WTC11 (cell line): Measurements from ENCODE around the gene FABP7. TPM values are rescaled to one million over a fixed set of nuclear protein-coding genes. Genes with fewer than 3 reads are reported as not detected.
A peak's percentile ranks its signal among the peaks of the same experiment; 100 is the strongest.
"Not testable (repeated sequence)": the region's sequence is repeated elsewhere in the genome, so short reads cannot be mapped to it uniquely, and the experiment has no call there.

ENCODE experiments used
- ATAC-seq: fragments of 200-7000 bp; cut with Tn5 transposase; 2 replicates; pipeline ENCODE4 v1.10.0; 2021; ENCODE audit warnings: mild to moderate bottlenecking, moderate library complexity
- CTCF ChIA-PET: fragments of 300-600 bp; sonication (Branson Sonifier 250); formaldehyde crosslinking; loops from one replicate; lab custom pipeline; 2021; ENCODE audit warnings: antibody characterized with exemption; lab: Charles Lee
- POLR2A ChIA-PET: fragments of 350-600 bp; sonication (Branson Sonifier 250); formaldehyde crosslinking; loops from one replicate; lab custom pipeline; 2021; ENCODE audit warnings: antibody characterized with exemption; lab: Charles Lee
- DNase-seq: peaks from one replicate; pipeline ENCODE4 v3.0.0; 2021; ENCODE audit warnings: low spot score
- H3K27ac Mint-ChIP-seq: 2 replicates; pipeline ENCODE4 v1.8.0; 2021; ENCODE audit warnings: mixed read lengths
- H3K27me3 Mint-ChIP-seq: 2 replicates; pipeline ENCODE4 v1.8.0; 2021; ENCODE audit warnings: low read depth, mild to moderate bottlenecking, moderate library complexity, mixed read lengths
- H3K36me3 Mint-ChIP-seq: 2 replicates; pipeline ENCODE4 v1.8.0; 2021; ENCODE audit warnings: mixed read lengths
- H3K4me1 Mint-ChIP-seq: 2 replicates; pipeline ENCODE4 v1.8.0; 2022; ENCODE audit warnings: mixed read lengths
- H3K4me3 Mint-ChIP-seq: 2 replicates; pipeline ENCODE4 v1.8.0; 2021; ENCODE audit warnings: mild to moderate bottlenecking, moderate library complexity, mixed read lengths
- H3K9me3 Mint-ChIP-seq: 2 replicates; pipeline ENCODE4 v1.8.0; 2021; ENCODE audit warnings: mixed read lengths
- CREM ChIP-seq: sonication (generic); formaldehyde crosslinking; IDR thresholded peaks from 2 replicates; pipeline ENCODE4 v1.8.1; 2022; ENCODE audit warnings: mild to moderate bottlenecking, missing genetic modification reagents, moderate library complexity
- ELF4 ChIP-seq: sonication (generic); formaldehyde crosslinking; IDR thresholded peaks from 2 replicates; pipeline ENCODE4 v1.8.1; 2022; ENCODE audit warnings: low read depth, mild to moderate bottlenecking, moderate library complexity, missing genetic modification reagents
- ERG ChIP-seq: fragments of 250-450 bp; sonication (Bioruptor Pico); IDR thresholded peaks from 2 replicates; pipeline ENCODE4 v1.8.0; 2021; ENCODE audit warnings: mild to moderate bottlenecking
- FOXP4 ChIP-seq: sonication (generic); formaldehyde crosslinking; IDR thresholded peaks from 2 replicates; pipeline ENCODE4 v1.8.0; 2022; ENCODE audit warnings: mild to moderate bottlenecking, missing genetic modification reagents
- GABPB1 ChIP-seq: sonication (generic); formaldehyde crosslinking; IDR thresholded peaks from 2 replicates; pipeline ENCODE4 v1.8.1; 2023; ENCODE audit warnings: mild to moderate bottlenecking, missing genetic modification reagents
- GRHL2 ChIP-seq: fragments of 250-450 bp; sonication (Bioruptor Pico); IDR thresholded peaks from 2 replicates; pipeline ENCODE4 v1.8.0; 2022; ENCODE audit warnings: mild to moderate bottlenecking, moderate library complexity; ENCODE audit not compliant: insufficient replicate concordance, severe bottlenecking
- GTF2I ChIP-seq: fragments of 250-450 bp; sonication (Bioruptor Pico); conservative IDR thresholded peaks from 2 replicates; pipeline ENCODE4 v1.4.0; 2021; ENCODE audit warnings: mild to moderate bottlenecking
- HMGA2 ChIP-seq: fragments of 250-450 bp; sonication (Bioruptor Pico); IDR thresholded peaks from 2 replicates; pipeline ENCODE4 v1.4.0; 2021; ENCODE audit warnings: mild to moderate bottlenecking, moderate library complexity
- HMGXB4 ChIP-seq: sonication (generic); formaldehyde crosslinking; IDR thresholded peaks from 2 replicates; pipeline ENCODE4 v1.8.1; 2023; ENCODE audit warnings: mild to moderate bottlenecking, moderate library complexity, missing genetic modification reagents
- JAZF1 ChIP-seq: fragments of 250-450 bp; sonication (Bioruptor Pico); IDR thresholded peaks from 2 replicates; pipeline ENCODE4 v1.9.0; 2021; ENCODE audit warnings: moderate library complexity, mild to moderate bottlenecking, inconsistent platforms
- OVOL2 ChIP-seq: fragments of 250-450 bp; sonication (Bioruptor Pico); IDR thresholded peaks from 2 replicates; pipeline ENCODE4 v1.9.0; 2021; ENCODE audit warnings: mild to moderate bottlenecking, borderline replicate concordance
- RORB ChIP-seq: fragments of 250-450 bp; sonication (Bioruptor Pico); IDR thresholded peaks from 2 replicates; pipeline ENCODE4 v1.9.0; 2021; ENCODE audit warnings: mild to moderate bottlenecking
- SMAD3 ChIP-seq: sonication (generic); formaldehyde crosslinking; IDR thresholded peaks from 2 replicates; pipeline ENCODE4 v1.8.0; 2022; ENCODE audit warnings: missing genetic modification reagents, mild to moderate bottlenecking, borderline replicate concordance
- TCF7 ChIP-seq: sonication (generic); formaldehyde crosslinking; IDR thresholded peaks from 2 replicates; pipeline ENCODE4 v1.8.0; 2022; ENCODE audit warnings: mild to moderate bottlenecking, low read depth, missing genetic modification reagents, moderate library complexity
- ZBTB21 ChIP-seq: sonication (generic); formaldehyde crosslinking; IDR thresholded peaks from 2 replicates; pipeline ENCODE4 v1.8.1; 2023; ENCODE audit warnings: mild to moderate bottlenecking, missing genetic modification reagents, borderline replicate concordance
- ZNF263 ChIP-seq: sonication (generic); formaldehyde crosslinking; IDR thresholded peaks from 2 replicates; pipeline ENCODE4 v1.8.1; 2022; ENCODE audit warnings: low read depth, mild to moderate bottlenecking, moderate library complexity, missing genetic modification reagents
- ZNF317 ChIP-seq: sonication (generic); formaldehyde crosslinking; IDR thresholded peaks from 2 replicates; pipeline ENCODE4 v1.8.1; 2023; ENCODE audit warnings: low read depth, mild to moderate bottlenecking, moderate library complexity, missing genetic modification reagents, borderline replicate concordance
- total RNA-seq: library from RNA; stranded (reverse); gene quantifications from 3 replicates; pipeline ENCODE4 v1.2.3, GENCODE V29; 2021
- TF ChIP-seq, protein P1 (sequence below): sonication (generic); formaldehyde crosslinking; IDR thresholded peaks from 2 replicates; pipeline ENCODE4 v1.8.0; 2022; ENCODE audit warnings: mild to moderate bottlenecking, missing genetic modification reagents
- TF ChIP-seq, protein P2 (sequence below): sonication (generic); formaldehyde crosslinking; IDR thresholded peaks from 2 replicates; pipeline ENCODE4 v1.8.1; 2022; ENCODE audit warnings: missing genetic modification reagents, borderline replicate concordance

The FABP7 gene
- total RNA-seq, 1 experiment from 2014 or later = 7.2 TPM

DNA sequence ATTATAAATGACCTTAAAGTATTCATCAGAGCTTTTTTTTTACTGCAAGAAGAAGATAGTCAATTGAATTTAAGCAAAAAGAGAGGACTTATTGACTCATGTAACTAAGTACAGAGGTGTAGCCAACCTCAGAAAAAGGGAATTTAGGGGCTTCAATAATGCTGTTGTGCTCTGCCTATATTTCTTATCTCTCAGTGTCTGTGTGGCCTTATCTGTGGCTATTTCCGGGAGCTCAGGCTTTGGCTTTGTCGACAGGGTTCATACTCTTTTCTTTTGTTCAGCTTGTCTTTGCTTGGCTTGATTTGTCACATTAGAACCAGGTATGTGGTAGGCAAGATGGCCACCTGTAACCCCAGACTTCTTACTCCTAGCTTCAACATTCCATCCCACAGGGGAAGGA lies 38.6 kb upstream of the FABP7 start (continued):
- TF ChIP-seq, protein P1, sequence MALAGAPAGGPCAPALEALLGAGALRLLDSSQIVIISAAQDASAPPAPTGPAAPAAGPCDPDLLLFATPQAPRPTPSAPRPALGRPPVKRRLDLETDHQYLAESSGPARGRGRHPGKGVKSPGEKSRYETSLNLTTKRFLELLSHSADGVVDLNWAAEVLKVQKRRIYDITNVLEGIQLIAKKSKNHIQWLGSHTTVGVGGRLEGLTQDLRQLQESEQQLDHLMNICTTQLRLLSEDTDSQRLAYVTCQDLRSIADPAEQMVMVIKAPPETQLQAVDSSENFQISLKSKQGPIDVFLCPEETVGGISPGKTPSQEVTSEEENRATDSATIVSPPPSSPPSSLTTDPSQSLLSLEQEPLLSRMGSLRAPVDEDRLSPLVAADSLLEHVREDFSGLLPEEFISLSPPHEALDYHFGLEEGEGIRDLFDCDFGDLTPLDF = no peak
- TF ChIP-seq OVOL2 (CRISPR knock-in tag) (no peak), ZNF317 (CRISPR knock-in tag) (no peak)

DNA sequence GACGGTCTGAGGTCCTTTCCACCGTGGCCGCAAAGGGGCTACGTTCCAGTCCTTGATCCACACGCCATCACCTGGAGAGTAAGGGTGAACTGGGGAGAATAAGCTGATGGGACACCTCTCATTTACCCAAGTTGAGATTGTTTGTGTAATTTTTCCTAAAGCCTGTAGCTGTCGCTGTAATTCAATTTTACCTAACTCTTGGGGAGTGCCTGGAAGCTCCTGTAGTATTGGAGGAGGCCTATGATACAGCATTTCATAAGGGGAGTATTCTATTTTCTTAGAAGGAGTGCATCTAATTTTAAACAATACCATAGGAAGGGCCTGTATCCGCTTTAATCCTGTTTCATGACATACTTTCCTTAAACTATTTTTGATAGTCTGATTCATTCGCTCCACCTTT lies 35.3 kb upstream of the FABP7 start:
- H3K36me3 Mint-ChIP-seq = peaks cover 12% of the 10 kb centered on the region
- CTCF ChIA-PET = interaction anchor here (0.9 to 2.9 kb wide), 15 partner anchors 10 to 252 kb away, joined by 3 to 47 read pairs (median 3); partner anchors contain the start of gene SMPDL3A
- H3K4me1 Mint-ChIP-seq, H3K27ac Mint-ChIP-seq, DNase-seq, POLR2A ChIA-PET, H3K4me3 Mint-ChIP-seq: not testable (repeated sequence)
- peaks cover 44% of the 10 kb centered on the region for H3K27me3 Mint-ChIP-seq
- H3K9me3 Mint-ChIP-seq = peaks cover 30% of the 10 kb centered on the region
- 0 out of 2 replicates have a peak, but pooled peaks have one; percentile 32 for ATAC-seq

DNA sequence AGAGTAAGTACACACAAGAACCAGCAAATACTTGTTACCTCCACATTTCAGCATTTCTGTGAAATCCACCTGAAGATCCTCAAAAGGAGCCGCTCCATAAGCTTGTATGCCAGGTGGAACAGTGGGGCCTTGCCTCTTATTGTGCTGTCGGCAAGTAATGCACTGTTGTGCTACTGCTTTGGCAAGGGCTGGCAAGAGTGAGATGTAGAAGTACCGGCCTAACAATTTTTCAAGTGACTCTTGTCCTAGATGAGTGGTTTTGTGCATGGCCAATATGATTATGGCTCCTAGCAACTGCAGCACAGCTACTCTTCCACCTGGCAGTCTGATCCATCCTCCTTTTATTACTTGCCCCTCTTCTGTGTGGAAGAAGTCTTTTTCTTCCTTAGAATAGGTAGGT lies 34.7 kb upstream of the FABP7 start:
- CTCF ChIA-PET = interaction anchor here (0.9 to 2.9 kb wide), 13 partner anchors 9 to 141 kb away, joined by 3 to 47 read pairs (median 3); partner anchors contain the start of gene SMPDL3A

DNA sequence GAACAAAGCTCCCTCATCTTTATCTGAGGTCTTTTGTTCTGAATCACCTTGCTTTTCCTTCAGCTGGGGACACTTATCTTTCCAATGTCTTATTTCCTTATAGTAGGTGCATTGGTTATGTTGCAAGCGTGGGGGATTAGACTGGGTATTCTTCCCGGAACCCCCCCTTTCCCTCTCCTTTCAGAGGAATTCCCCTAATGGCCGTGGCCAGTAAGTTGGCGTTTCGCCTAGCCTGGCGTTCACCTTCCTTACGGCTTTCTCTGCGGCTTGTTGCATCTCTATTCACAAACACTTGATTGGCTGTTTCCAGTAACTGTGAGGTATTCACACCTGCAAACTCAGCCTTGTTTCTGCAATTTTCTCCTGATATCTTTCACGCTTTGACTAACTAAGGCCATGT lies 32.8 kb upstream of the FABP7 start:
- Mint-ChIP-seq H3K27me3 (peaks cover 62% of the 10 kb centered on the region), H3K9me3 (peaks cover 28% of the 10 kb centered on the region), H3K4me3 (no peak overlapping the region), H3K36me3 (peaks cover 16% of the 10 kb centered on the region), H3K27ac (no peak overlapping the region), H3K4me1 (peaks cover 9% of the 10 kb centered on the region)
- ChIA-PET CTCF (interaction anchor here (0.6 to 2.9 kb wide), 3 partner anchors 43 to 261 kb away, joined by 3 to 47 read pairs (median 3); partner anchors contain the start of gene SMPDL3A), POLR2A (no interaction called here)
- DNase-seq = no peak
- TF ChIP-seq SMAD3 (CRISPR knock-in tag) = no peak
- TF ChIP-seq ZNF317 (CRISPR knock-in tag) = no peak
- TF ChIP-seq GRHL2 (CRISPR knock-in tag) = no peak
- no peak for TF ChIP-seq GABPB1 (CRISPR knock-in tag)
- TF ChIP-seq ZNF263 (CRISPR knock-in tag) = no peak
- no peak for ATAC-seq

More for the DNA sequence above, 34.7 kb upstream of the FABP7 start:
- ATAC-seq, POLR2A ChIA-PET, H3K4me1 Mint-ChIP-seq, H3K4me3 Mint-ChIP-seq, DNase-seq, H3K27ac Mint-ChIP-seq: not testable (repeated sequence)
- H3K36me3 Mint-ChIP-seq = peaks cover 16% of the 10 kb centered on the region
- H3K27me3 Mint-ChIP-seq = peaks cover 50% of the 10 kb centered on the region
- peaks cover 35% of the 10 kb centered on the region for H3K9me3 Mint-ChIP-seq

- H3K27ac Mint-ChIP-seq = no peak overlapping the region
- peaks cover 16% of the 10 kb centered on the region for H3K36me3 Mint-ChIP-seq
- ATAC-seq (no peak), DNase-seq (no peak)
- TF ChIP-seq JAZF1 (CRISPR knock-in tag) (no peak), FOXP4 (no peak), TCF7 (CRISPR knock-in tag) (no peak), HMGXB4 (CRISPR knock-in tag) (no peak), CREM (CRISPR knock-in tag) (no peak), HMGA2 (CRISPR knock-in tag) (no peak), RORB (CRISPR knock-in tag) (no peak), GABPB1 (CRISPR knock-in tag) (no peak), ERG (CRISPR knock-in tag) (no peak), GTF2I (CRISPR knock-in tag) (no peak), ZBTB21 (CRISPR knock-in tag) (no peak), ELF4 (CRISPR knock-in tag) (no peak)
- TF ChIP-seq, protein P2, sequence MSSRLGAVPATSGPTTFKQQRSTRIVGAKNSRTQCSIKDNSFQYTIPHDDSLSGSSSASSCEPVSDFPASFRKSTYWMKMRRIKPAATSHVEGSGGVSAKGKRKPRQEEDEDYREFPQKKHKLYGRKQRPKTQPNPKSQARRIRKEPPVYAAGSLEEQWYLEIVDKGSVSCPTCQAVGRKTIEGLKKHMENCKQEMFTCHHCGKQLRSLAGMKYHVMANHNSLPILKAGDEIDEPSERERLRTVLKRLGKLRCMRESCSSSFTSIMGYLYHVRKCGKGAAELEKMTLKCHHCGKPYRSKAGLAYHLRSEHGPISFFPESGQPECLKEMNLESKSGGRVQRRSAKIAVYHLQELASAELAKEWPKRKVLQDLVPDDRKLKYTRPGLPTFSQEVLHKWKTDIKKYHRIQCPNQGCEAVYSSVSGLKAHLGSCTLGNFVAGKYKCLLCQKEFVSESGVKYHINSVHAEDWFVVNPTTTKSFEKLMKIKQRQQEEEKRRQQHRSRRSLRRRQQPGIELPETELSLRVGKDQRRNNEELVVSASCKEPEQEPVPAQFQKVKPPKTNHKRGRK (CRISPR knock-in tag) = no peak
- peaks cover 13% of the 10 kb centered on the region for H3K4me1 Mint-ChIP-seq
- H3K4me3 Mint-ChIP-seq = no peak overlapping the region
- CTCF ChIA-PET = no interaction called here
- H3K27me3 Mint-ChIP-seq = peaks cover 66% of the 10 kb centered on the region
- POLR2A ChIA-PET = no interaction called here
- H3K9me3 Mint-ChIP-seq = peaks cover 24% of the 10 kb centered on the region
These were observed 31.9 kb upstream of the FABP7 start for GRCh38 chr6:122747573-122747972.
